Astrocyte (in vitro differentiated cells and primary cell): ENCODE results near the gene BBOX1. TPM values are rescaled to one million over a fixed set of nuclear protein-coding genes. Genes with fewer than 3 reads are reported as not detected.

Experiments used
- DNase-seq: peaks from one replicate; pipeline ENCODE4 v3.0.0-alpha.2; 2010; ENCODE audit warnings: low read depth
- FAIRE-seq: peaks from 2 replicates; lab custom pipeline; 2011; peaks lifted over from hg19 to GRCh38; lab: Jason Lieb, UNC
- H2AFZ ChIP-seq: 2 replicates; pipeline ENCODE4 v1.6.0; 2012; ENCODE audit warnings: low read depth, low read length, inconsistent platforms
- H3K27ac ChIP-seq: 2 replicates; pipeline ENCODE4 v1.5.1; 2011; ENCODE audit warnings: low read depth, low read length, inconsistent platforms
- H3K27me3 ChIP-seq: 2 replicates; pipeline ENCODE4 v1.6.0; 2011; ENCODE audit warnings: low read length, inconsistent platforms; ENCODE audit not compliant: insufficient read depth
- H3K36me3 ChIP-seq: 2 replicates; pipeline ENCODE4 v1.5.1; 2011; ENCODE audit warnings: low read length, inconsistent platforms; ENCODE audit not compliant: insufficient read depth
- H3K4me1 ChIP-seq: 2 replicates; pipeline ENCODE4 v1.5.1; 2011; ENCODE audit warnings: low read length, inconsistent platforms; ENCODE audit not compliant: insufficient read depth
- H3K4me2 ChIP-seq: 2 replicates; pipeline ENCODE4 v1.6.0; 2012; ENCODE audit warnings: low read length, inconsistent platforms
- H3K4me3 ChIP-seq: 2 replicates; pipeline ENCODE4 v1.5.1; 2011; ENCODE audit warnings: low read depth, mild to moderate bottlenecking, low read length, inconsistent platforms; ENCODE audit not compliant: insufficient read depth
- H3K79me2 ChIP-seq: 2 replicates; pipeline ENCODE4 v1.6.0; 2012; ENCODE audit warnings: mild to moderate bottlenecking, low read length, inconsistent platforms; ENCODE audit not compliant: insufficient read depth
- H3K9ac ChIP-seq: 2 replicates; pipeline ENCODE4 v1.6.0; 2012; ENCODE audit warnings: mild to moderate bottlenecking, low read length, inconsistent platforms
- H3K9me3 ChIP-seq: 2 replicates; pipeline ENCODE4 v1.5.1; 2012; ENCODE audit warnings: low read depth, mild to moderate bottlenecking, low read length, inconsistent platforms; ENCODE audit not compliant: insufficient read depth
- H4K20me1 ChIP-seq: 2 replicates; pipeline ENCODE4 v1.6.0; 2012; ENCODE audit warnings: low read length, inconsistent platforms; ENCODE audit not compliant: insufficient read depth
- H3K27ac Mint-ChIP-seq: one replicate; pipeline ENCODE4 v1.8.0; 2021; ENCODE audit warnings: mild to moderate bottlenecking, mixed read lengths; ENCODE audit not compliant: unreplicated experiment
- H3K27me3 Mint-ChIP-seq: one replicate; pipeline ENCODE4 v1.8.0; 2021; ENCODE audit warnings: low read depth, mixed read lengths; ENCODE audit not compliant: unreplicated experiment
- H3K36me3 Mint-ChIP-seq: one replicate; pipeline ENCODE4 v1.8.0; 2021; ENCODE audit warnings: low read depth, mixed read lengths; ENCODE audit not compliant: unreplicated experiment
- H3K4me1 Mint-ChIP-seq: one replicate; pipeline ENCODE4 v1.8.0; 2021; ENCODE audit warnings: low read depth, mixed read lengths; ENCODE audit not compliant: unreplicated experiment
- H3K4me3 Mint-ChIP-seq: one replicate; pipeline ENCODE4 v1.8.0; 2021; ENCODE audit warnings: mild to moderate bottlenecking, moderate library complexity, mixed read lengths; ENCODE audit not compliant: unreplicated experiment
- H3K9me3 Mint-ChIP-seq: one replicate; pipeline ENCODE4 v1.8.0; 2021; ENCODE audit warnings: mild to moderate bottlenecking, mixed read lengths; ENCODE audit not compliant: unreplicated experiment
- CTCF ChIP-seq: IDR thresholded peaks from 2 replicates; pipeline ENCODE4 v1.5.1; 2011; ENCODE audit warnings: low read depth, mild to moderate bottlenecking, inconsistent platforms, low read length, moderate library complexity; ENCODE audit not compliant: insufficient read depth
- EZH2 ChIP-seq: IDR thresholded peaks from 2 replicates; pipeline ENCODE4 v1.6.1; 2012; ENCODE audit warnings: mild to moderate bottlenecking, low read length, inconsistent platforms; ENCODE audit not compliant: insufficient read depth
- total RNA-seq: library from RNA; stranded (reverse); gene quantifications from 2 replicates; pipeline ENCODE4 v1.2.1, GENCODE V29; 2021

The BBOX1 gene
- total RNA-seq, 1 donor from 2014 or later, result 0.39 TPM

GRCh38 chr11:27081056-27081455 lies 40.4 kb downstream of the BBOX1 start:
- no peak overlapping the region for H2AFZ ChIP-seq
- H3K4me1 Mint-ChIP-seq, result peaks cover 21% of the 10 kb centered on the region
- TF ChIP-seq EZH2 (no peak), CTCF (no peak)
- DNase-seq (peak; percentile 24), FAIRE-seq (no peak)
- H3K9ac ChIP-seq, result no peak overlapping the region
- H3K27ac Mint-ChIP-seq, result no peak overlapping the region
- H3K9me3 Mint-ChIP-seq, result no peaks in the 10 kb centered on the region
- no peaks in the 10 kb centered on the region for H3K36me3 ChIP-seq
- H3K9me3 ChIP-seq, result no peaks in the 10 kb centered on the region
- no peaks in the 10 kb centered on the region for H3K4me1 ChIP-seq
- H4K20me1 ChIP-seq, result no peaks in the 10 kb centered on the region
- no peaks in the 10 kb centered on the region for H3K27me3 Mint-ChIP-seq
- no peak overlapping the region for H3K4me2 ChIP-seq
- no peaks in the 10 kb centered on the region for H3K79me2 ChIP-seq
- no peak overlapping the region for H3K27ac ChIP-seq
- H3K4me3 Mint-ChIP-seq, result no peak overlapping the region
- no peaks in the 10 kb centered on the region for H3K27me3 ChIP-seq
- H3K4me3 ChIP-seq, result no peak overlapping the region
- no peaks in the 10 kb centered on the region for H3K36me3 Mint-ChIP-seq

GRCh38 chr11:27083241-27083640 lies 42.6 kb downstream of the BBOX1 start:
- Mint-ChIP-seq H3K4me3 (no peak overlapping the region), H3K27ac (no peak overlapping the region), H3K36me3 (no peaks in the 10 kb centered on the region), H3K4me1 (peaks cover 28% of the 10 kb centered on the region), H3K27me3 (no peaks in the 10 kb centered on the region), H3K9me3 (no peaks in the 10 kb centered on the region)
- Histone ChIP-seq H3K4me3 (no peak overlapping the region), H3K27me3 (no peaks in the 10 kb centered on the region), H2AFZ (no peak overlapping the region), H4K20me1 (no peaks in the 10 kb centered on the region), H3K4me1 (no peaks in the 10 kb centered on the region), H3K79me2 (no peaks in the 10 kb centered on the region), H3K36me3 (no peaks in the 10 kb centered on the region), H3K9me3 (no peaks in the 10 kb centered on the region), H3K4me2 (no peak overlapping the region), H3K9ac (no peak overlapping the region), H3K27ac (no peak overlapping the region)
- TF ChIP-seq CTCF, result no peak
- TF ChIP-seq EZH2, result no peak
- FAIRE-seq (no peak), DNase-seq (no peak)

DNA sequence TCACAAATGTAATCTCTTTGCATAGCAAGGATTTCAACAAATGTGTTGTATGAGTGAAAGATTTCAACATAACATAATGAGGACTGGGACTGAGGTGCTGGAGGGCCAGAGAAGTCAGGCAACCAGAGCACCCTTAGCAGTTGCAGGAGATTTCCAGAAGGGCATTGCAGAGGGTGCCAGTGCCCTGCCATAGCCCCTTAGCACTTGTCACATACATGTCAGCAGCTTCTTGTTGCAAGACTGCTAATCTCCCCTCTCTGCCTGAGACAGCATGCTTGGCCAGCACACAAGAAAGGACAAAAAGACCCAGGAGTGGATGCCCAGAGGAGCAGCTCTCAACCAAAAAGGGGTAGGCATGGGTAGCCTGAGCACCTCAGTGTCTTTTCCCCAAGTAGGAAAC lies 43.2 kb downstream of the BBOX1 start:
- TF ChIP-seq CTCF, result no peak
- H3K9me3 ChIP-seq, result no peaks in the 10 kb centered on the region
- Mint-ChIP-seq H3K27me3 (no peaks in the 10 kb centered on the region), H3K4me1 (peaks cover 28% of the 10 kb centered on the region), H3K9me3 (no peaks in the 10 kb centered on the region), H3K27ac (peak overlapping the region; percentile 16), H3K4me3 (no peak overlapping the region), H3K36me3 (no peaks in the 10 kb centered on the region)
- H3K27me3 ChIP-seq, result no peaks in the 10 kb centered on the region
- no peak for FAIRE-seq
- no peak overlapping the region for H3K27ac ChIP-seq
- no peak overlapping the region for H2AFZ ChIP-seq
- no peaks in the 10 kb centered on the region for H3K79me2 ChIP-seq
- DNase-seq, result no peak
- H4K20me1 ChIP-seq, result no peaks in the 10 kb centered on the region
- no peaks in the 10 kb centered on the region for H3K4me1 ChIP-seq
- no peak overlapping the region for H3K9ac ChIP-seq
- no peak overlapping the region for H3K4me2 ChIP-seq
- no peak overlapping the region for H3K4me3 ChIP-seq
- H3K36me3 ChIP-seq, result no peaks in the 10 kb centered on the region
